Measurements from ENCODE around the gene CUX1.

GRCh38 chr7:102266541-102266940 is 449.1 kb downstream of the CUX1 start:
- TF ChIP-seq POLR2A (IDR thresholded peaks at IDR 0.05) (no peak), CTCF (IDR thresholded peaks at IDR 0.05) (no peak), EP300 (IDR thresholded peaks at IDR 0.05) (no peak)

Measured in ovary (tissue), 3 donors.